Measurements from ENCODE around the gene DCC. TPM values are rescaled to one million over a fixed set of nuclear protein-coding genes. Genes with fewer than 3 reads are reported as not detected.

DCC gene
- total RNA-seq, 1 donor from 2014 or later: not detected

DNA sequence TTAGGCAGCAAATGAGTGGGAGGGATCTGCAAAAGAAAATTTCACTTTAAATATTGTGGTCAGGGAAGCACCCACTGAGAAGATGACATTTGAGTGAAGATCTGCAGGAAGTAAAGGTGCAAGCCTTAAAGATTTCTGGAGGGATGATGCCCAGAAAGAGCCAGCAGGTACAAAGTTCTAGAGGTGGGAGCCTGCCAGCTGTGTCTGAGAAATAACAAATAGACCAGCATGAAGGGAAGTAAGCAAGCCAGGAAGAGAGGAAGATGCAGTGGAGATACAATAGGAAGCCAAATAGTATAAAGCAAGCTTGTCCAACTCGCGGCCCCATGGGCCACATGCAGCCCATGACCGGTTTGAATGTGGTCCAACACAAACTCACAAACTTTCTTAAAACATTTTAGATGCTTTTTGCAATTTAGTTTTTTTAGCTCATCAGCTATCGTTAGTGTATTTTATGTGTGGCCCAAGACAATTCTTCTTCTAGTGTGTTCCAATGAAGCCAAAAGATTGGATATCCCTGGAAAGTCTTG lies 489.9 kb downstream of the DCC start:
- Mint-ChIP-seq H3K4me3 (ENCODE audit: unreplicated experiment) (no peak overlapping the region), H3K27me3 (ENCODE audit: low read depth) (no peaks in the 10 kb centered on the region), H3K27ac (ENCODE audit: unreplicated experiment) (no peak overlapping the region), H3K9me3 (ENCODE audit: low read depth) (no peaks in the 10 kb centered on the region), H3K4me1 (ENCODE audit: low read depth) (no peaks in the 10 kb centered on the region), H3K36me3 (ENCODE audit: low read depth) (no peaks in the 10 kb centered on the region)
- no peak for DNase-seq (ENCODE audit: low spot score)
- TF ChIP-seq, protein P1, sequence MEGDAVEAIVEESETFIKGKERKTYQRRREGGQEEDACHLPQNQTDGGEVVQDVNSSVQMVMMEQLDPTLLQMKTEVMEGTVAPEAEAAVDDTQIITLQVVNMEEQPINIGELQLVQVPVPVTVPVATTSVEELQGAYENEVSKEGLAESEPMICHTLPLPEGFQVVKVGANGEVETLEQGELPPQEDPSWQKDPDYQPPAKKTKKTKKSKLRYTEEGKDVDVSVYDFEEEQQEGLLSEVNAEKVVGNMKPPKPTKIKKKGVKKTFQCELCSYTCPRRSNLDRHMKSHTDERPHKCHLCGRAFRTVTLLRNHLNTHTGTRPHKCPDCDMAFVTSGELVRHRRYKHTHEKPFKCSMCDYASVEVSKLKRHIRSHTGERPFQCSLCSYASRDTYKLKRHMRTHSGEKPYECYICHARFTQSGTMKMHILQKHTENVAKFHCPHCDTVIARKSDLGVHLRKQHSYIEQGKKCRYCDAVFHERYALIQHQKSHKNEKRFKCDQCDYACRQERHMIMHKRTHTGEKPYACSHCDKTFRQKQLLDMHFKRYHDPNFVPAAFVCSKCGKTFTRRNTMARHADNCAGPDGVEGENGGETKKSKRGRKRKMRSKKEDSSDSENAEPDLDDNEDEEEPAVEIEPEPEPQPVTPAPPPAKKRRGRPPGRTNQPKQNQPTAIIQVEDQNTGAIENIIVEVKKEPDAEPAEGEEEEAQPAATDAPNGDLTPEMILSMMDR (IDR thresholded peaks at IDR 0.05): no peak

DNA sequence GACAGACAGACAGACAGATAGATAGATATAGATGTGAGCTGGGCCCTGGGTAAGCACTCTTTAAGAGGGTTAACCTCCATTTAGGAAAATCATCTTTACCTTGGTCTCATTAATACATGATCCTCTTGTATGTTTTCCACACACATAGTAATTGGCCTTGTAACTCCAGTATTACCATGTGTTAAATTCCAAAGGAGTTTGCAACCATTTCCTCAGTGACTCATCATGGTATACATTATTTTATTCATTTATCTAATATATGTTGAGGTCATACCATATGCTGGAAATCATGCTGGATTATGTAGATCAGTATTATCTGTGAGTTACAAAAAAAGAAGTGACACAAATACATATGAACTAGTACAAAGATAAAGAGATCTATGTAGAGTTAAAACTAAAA lies 504.3 kb downstream of the DCC start:
- DNase-seq (ENCODE audit: low spot score): no peak
- TF ChIP-seq, protein P1 (IDR thresholded peaks at IDR 0.05): no peak
- H3K4me3 Mint-ChIP-seq (ENCODE audit: unreplicated experiment): no peak overlapping the region
- H3K27ac Mint-ChIP-seq (ENCODE audit: unreplicated experiment): no peak overlapping the region
- H3K27me3 Mint-ChIP-seq (ENCODE audit: low read depth): no peaks in the 10 kb centered on the region
- H3K9me3 Mint-ChIP-seq (ENCODE audit: low read depth): no peaks in the 10 kb centered on the region
- no peaks in the 10 kb centered on the region for H3K36me3 Mint-ChIP-seq (ENCODE audit: low read depth)
- H3K4me1 Mint-ChIP-seq (ENCODE audit: low read depth): no peaks in the 10 kb centered on the region

DNA sequence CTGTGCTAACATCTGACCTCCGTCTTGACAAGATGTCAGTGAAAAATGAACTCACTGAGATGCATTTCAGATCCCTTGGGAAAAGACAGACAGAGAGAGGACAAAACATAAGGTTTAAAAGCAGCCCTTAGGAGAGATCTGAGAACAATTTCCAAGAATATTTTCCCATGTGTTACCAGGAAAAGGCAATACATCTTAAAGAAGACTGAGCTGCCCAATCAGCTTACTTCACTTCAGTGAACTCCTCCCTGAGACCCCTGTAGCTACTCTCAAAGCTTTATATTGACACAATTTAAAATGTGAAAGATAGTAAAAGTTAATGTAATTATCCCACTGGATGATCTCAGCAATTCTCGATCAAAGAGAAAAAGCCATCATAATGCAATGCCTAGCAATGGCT lies 505.0 kb downstream of the DCC start:
- Mint-ChIP-seq H3K27me3 (ENCODE audit: low read depth) (no peaks in the 10 kb centered on the region), H3K36me3 (ENCODE audit: low read depth) (no peaks in the 10 kb centered on the region), H3K4me1 (ENCODE audit: low read depth) (no peaks in the 10 kb centered on the region), H3K4me3 (ENCODE audit: unreplicated experiment) (no peak overlapping the region), H3K9me3 (ENCODE audit: low read depth) (no peaks in the 10 kb centered on the region), H3K27ac (ENCODE audit: unreplicated experiment) (no peak overlapping the region)
- DNase-seq (ENCODE audit: low spot score): no peak
- TF ChIP-seq, protein P1 (IDR thresholded peaks at IDR 0.05): no peak

DNA sequence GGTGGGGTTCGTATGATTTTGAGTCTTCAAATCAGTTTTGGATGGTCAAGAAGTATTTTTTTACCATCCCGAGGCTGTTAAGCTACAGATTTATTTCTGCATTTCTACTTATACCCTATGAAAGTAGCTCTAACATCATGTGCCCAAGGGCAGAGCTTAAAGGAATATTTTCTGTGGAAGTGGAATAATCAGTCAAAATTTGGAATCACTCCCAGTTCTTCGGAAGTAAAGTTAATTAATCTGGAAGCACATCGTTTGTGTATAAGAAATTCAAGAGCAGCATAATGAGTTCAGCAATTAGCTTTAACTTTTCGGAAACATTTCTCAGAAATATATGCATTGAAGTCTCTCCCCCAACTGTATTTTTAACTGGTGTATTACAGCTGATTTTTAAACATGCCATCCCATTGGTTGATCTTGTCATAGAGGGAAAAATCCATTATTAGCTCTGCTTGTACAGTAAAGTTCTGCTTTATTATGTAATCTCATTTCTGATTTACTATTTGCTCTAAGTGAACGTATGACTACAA lies 510.1 kb downstream of the DCC start:
- TF ChIP-seq, protein P1 (IDR thresholded peaks at IDR 0.05): no peak
- no peaks in the 10 kb centered on the region for H3K4me1 Mint-ChIP-seq (ENCODE audit: low read depth)
- H3K27ac Mint-ChIP-seq (ENCODE audit: unreplicated experiment): no peak overlapping the region
- H3K36me3 Mint-ChIP-seq (ENCODE audit: low read depth): no peaks in the 10 kb centered on the region
- H3K9me3 Mint-ChIP-seq (ENCODE audit: low read depth): no peaks in the 10 kb centered on the region
- no peak overlapping the region for H3K4me3 Mint-ChIP-seq (ENCODE audit: unreplicated experiment)
- DNase-seq (ENCODE audit: low spot score): no peak
- H3K27me3 Mint-ChIP-seq (ENCODE audit: low read depth): no peaks in the 10 kb centered on the region

DNA sequence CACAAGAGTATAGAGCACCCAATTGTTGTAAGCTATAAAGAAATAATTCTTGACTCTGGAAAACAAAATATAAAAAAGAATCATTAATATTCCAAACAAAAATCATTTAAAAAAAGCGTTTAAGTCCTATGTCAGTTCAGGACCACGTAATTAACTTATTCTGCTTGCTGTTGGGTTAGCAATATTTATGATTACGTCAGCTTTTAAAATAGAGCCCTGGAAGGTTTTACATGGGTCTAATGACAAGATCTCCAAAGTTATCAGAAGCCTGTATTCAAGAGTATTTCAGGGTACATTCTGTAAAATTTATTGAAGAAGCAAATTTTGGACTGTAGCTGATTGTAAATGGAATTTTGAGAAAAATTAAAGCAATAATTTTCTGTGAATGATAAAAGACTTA lies 521.6 kb downstream of the DCC start:
- H3K27ac Mint-ChIP-seq (ENCODE audit: unreplicated experiment): no peak overlapping the region
- H3K36me3 Mint-ChIP-seq (ENCODE audit: low read depth): no peaks in the 10 kb centered on the region
- H3K4me3 Mint-ChIP-seq (ENCODE audit: unreplicated experiment): no peak overlapping the region
- H3K4me1 Mint-ChIP-seq (ENCODE audit: low read depth): no peaks in the 10 kb centered on the region
- no peaks in the 10 kb centered on the region for H3K27me3 Mint-ChIP-seq (ENCODE audit: low read depth)
- H3K9me3 Mint-ChIP-seq (ENCODE audit: low read depth): peaks cover 13% of the 10 kb centered on the region
- DNase-seq (ENCODE audit: low spot score): no peak
- TF ChIP-seq, protein P1 (IDR thresholded peaks at IDR 0.05): no peak

Measured in chondrocyte (in vitro differentiated cells).